HepG2 (cell line): Measurements from ENCODE around the gene UBALD1. TPM values are rescaled to one million over a fixed set of nuclear protein-coding genes. Genes with fewer than 3 reads are reported as not detected.
A peak's percentile ranks its signal among the peaks of the same experiment; 100 is the strongest.

ENCODE experiments used
- CENPX ChIP-seq: sonication (generic); formaldehyde crosslinking; IDR thresholded peaks from 2 replicates; pipeline ENCODE4 v1.9.0; 2021; ENCODE audit warnings: mild to moderate bottlenecking, missing genetic modification reagents, moderate library complexity
- CHD2 ChIP-seq: IDR thresholded peaks from 2 replicates; pipeline ENCODE4 v1.6.1; 2011; ENCODE audit warnings: low read depth, low read length, improper control_type of control experiment
- FIP1L1 ChIP-seq: fragments of 200-400 bp; formaldehyde crosslinking; IDR thresholded peaks from 2 replicates; pipeline ENCODE4 v1.6.1; 2018; ENCODE audit warnings: low read depth, mild to moderate bottlenecking, low read length, moderate library complexity, borderline replicate concordance; ENCODE audit not compliant: insufficient read depth
- FOXK1 ChIP-seq: sonication (generic); formaldehyde crosslinking; IDR thresholded peaks from 2 replicates; pipeline ENCODE4 v1.4.0; 2020; ENCODE audit warnings: low read depth, missing genetic modification reagents, borderline replicate concordance
- KDM1A ChIP-seq: IDR thresholded peaks from 2 replicates; pipeline ENCODE4 v1.6.1; 2016; ENCODE audit warnings: missing compliant biosample characterization
- MATR3 ChIP-seq: sonication (generic); formaldehyde crosslinking; IDR thresholded peaks from 2 replicates; pipeline ENCODE4 v1.4.0; 2020; ENCODE audit warnings: missing genetic modification reagents
- PCBP2 ChIP-seq: fragments of 200-400 bp; formaldehyde crosslinking; optimal IDR thresholded peaks from 2 replicates; pipeline ENCODE3; 2018; ENCODE audit warnings: low read length, low read depth; ENCODE audit not compliant: poor library complexity, severe bottlenecking
- RAD21 ChIP-seq: fragments of 450-650 bp; formaldehyde crosslinking; IDR thresholded peaks from 2 replicates; pipeline ENCODE4 v1.5.0; 2020; ENCODE audit warnings: mild to moderate bottlenecking
- SIN3A ChIP-seq: IDR thresholded peaks from 2 replicates; pipeline ENCODE4 v1.6.1; 2011; ENCODE audit warnings: low read depth, mild to moderate bottlenecking, control low read depth, low read length, borderline replicate concordance
- TBX2 ChIP-seq: sonication (generic); formaldehyde crosslinking; IDR thresholded peaks from 2 replicates; pipeline ENCODE4 v1.5.0; 2020; ENCODE audit warnings: missing genetic modification reagents, mild to moderate bottlenecking, borderline replicate concordance
- ZKSCAN8 ChIP-seq: IDR thresholded peaks from 2 replicates; pipeline ENCODE4 v1.6.1; 2016; ENCODE audit warnings: borderline replicate concordance, missing genetic modification reagents, missing compliant biosample characterization
- ZNF567 ChIP-seq: sonication (generic); formaldehyde crosslinking; IDR thresholded peaks from 2 replicates; pipeline ENCODE4 v1.8.1; 2023; ENCODE audit warnings: mild to moderate bottlenecking, missing genetic modification reagents, borderline replicate concordance
- ZNF879 ChIP-seq: sonication (generic); formaldehyde crosslinking; IDR thresholded peaks from 2 replicates; pipeline ENCODE4 v1.8.1; 2023; ENCODE audit warnings: missing genetic modification reagents
- polyA plus RNA-seq, 8 experiments: library from polyadenylated mRNA; depleted of rRNA in 3 of 8; stranded (reverse) in 7 of 8; unstranded in 1 of 8; fragments of >200 nt; fragmentation: Illumina TruSeq in 4 of 8; extraction: Trizol in 4 of 8; gene quantifications; 2 replicates each; pipeline versions ENCODE4 v1.2.1 to v1.2.3, GENCODE V29; 2011 to 2016; ENCODE audit warnings: low read depth in 4 of 8, missing spikeins in 1 of 8, mixed read lengths in 1 of 8; ENCODE audit not compliant: insufficient read depth in 1 of 8
- total RNA-seq, 5 experiments: library from RNA; depleted of rRNA; stranded (reverse); fragments of >200 nt; fragmentation: Illumina TruSeq; extraction: Trizol; gene quantifications; 2 replicates each; pipeline ENCODE4 v1.2.3, GENCODE V29; 2016; ENCODE audit warnings: low read depth in 1 of 5
- TF ChIP-seq, protein P1 (sequence below): sonication (generic); formaldehyde crosslinking; IDR thresholded peaks from 2 replicates; pipeline ENCODE4 v1.4.0; 2020; ENCODE audit warnings: mild to moderate bottlenecking, missing genetic modification reagents
- TF ChIP-seq, protein P2 (sequence below): sonication (generic); formaldehyde crosslinking; IDR thresholded peaks from 2 replicates; pipeline ENCODE4 v1.4.0; 2020; ENCODE audit warnings: low read depth, mild to moderate bottlenecking, missing genetic modification reagents
- TF ChIP-seq, protein P3 (sequence below): sonication (generic); formaldehyde crosslinking; IDR thresholded peaks from 2 replicates; pipeline ENCODE4 v1.8.0; 2023; ENCODE audit warnings: mild to moderate bottlenecking, missing genetic modification reagents
- TF ChIP-seq, protein P4 (sequence below): sonication (generic); formaldehyde crosslinking; IDR thresholded peaks from 2 replicates; pipeline ENCODE4 v1.5.1; 2020; ENCODE audit warnings: missing genetic modification reagents, mild to moderate bottlenecking, borderline replicate concordance
- TF ChIP-seq, protein P5 (sequence below): sonication (generic); formaldehyde crosslinking; IDR thresholded peaks from 2 replicates; pipeline ENCODE4 v1.9.0; 2021; ENCODE audit warnings: missing genetic modification reagents, mild to moderate bottlenecking, borderline replicate concordance

UBALD1 gene
- total and polyA plus RNA-seq, 2 of the 13 experiments (the other 11 are each of a cell fraction or from before 2014, with no cell fraction given): 6.8 to 12.3 TPM

DNA sequence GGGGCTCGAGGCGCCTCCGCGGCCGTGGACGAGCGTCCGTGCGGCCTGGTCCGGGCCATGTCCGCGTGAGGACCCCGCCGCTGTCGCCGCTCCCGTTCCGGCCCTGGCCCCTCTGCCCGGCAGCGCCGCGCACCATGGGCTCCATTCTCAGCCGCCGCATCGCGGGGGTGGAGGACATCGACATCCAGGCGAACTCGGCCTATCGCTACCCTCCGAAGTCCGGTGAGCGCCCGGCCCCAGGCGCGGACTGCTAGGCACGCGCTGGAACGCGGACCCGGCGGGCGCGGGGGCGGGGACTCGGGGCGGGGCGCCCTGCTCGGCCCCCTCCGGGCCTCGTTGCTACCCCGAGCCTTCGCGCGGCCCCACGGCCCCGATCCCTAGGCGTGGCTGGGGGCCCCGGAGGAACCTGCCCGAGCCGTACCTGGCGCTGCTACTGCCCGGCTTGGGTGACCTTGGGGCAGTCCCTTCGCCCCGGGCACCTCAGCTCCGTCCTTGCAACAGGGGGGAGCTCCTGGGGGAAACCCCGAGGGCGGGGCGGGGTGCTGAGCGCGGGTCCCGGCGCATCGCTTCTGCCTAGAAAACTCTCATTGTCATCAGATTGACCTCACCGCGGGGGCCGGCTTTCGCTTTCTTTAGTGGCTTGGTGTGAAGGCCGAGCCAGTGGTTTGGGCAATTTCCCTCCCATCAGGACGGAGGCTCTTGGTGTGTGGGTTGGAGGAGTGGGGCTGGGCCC lies 10.3 kb upstream of the UBALD1 start (continued):
- TF ChIP-seq, protein P1, sequence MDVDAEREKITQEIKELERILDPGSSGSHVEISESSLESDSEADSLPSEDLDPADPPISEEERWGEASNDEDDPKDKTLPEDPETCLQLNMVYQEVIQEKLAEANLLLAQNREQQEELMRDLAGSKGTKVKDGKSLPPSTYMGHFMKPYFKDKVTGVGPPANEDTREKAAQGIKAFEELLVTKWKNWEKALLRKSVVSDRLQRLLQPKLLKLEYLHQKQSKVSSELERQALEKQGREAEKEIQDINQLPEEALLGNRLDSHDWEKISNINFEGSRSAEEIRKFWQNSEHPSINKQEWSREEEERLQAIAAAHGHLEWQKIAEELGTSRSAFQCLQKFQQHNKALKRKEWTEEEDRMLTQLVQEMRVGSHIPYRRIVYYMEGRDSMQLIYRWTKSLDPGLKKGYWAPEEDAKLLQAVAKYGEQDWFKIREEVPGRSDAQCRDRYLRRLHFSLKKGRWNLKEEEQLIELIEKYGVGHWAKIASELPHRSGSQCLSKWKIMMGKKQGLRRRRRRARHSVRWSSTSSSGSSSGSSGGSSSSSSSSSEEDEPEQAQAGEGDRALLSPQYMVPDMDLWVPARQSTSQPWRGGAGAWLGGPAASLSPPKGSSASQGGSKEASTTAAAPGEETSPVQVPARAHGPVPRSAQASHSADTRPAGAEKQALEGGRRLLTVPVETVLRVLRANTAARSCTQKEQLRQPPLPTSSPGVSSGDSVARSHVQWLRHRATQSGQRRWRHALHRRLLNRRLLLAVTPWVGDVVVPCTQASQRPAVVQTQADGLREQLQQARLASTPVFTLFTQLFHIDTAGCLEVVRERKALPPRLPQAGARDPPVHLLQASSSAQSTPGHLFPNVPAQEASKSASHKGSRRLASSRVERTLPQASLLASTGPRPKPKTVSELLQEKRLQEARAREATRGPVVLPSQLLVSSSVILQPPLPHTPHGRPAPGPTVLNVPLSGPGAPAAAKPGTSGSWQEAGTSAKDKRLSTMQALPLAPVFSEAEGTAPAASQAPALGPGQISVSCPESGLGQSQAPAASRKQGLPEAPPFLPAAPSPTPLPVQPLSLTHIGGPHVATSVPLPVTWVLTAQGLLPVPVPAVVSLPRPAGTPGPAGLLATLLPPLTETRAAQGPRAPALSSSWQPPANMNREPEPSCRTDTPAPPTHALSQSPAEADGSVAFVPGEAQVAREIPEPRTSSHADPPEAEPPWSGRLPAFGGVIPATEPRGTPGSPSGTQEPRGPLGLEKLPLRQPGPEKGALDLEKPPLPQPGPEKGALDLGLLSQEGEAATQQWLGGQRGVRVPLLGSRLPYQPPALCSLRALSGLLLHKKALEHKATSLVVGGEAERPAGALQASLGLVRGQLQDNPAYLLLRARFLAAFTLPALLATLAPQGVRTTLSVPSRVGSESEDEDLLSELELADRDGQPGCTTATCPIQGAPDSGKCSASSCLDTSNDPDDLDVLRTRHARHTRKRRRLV (CRISPR knock-in tag): no peak
- TF ChIP-seq ZNF567 (CRISPR knock-in tag) (no peak), KDM1A (CRISPR knock-in tag) (no peak), ZKSCAN8 (CRISPR knock-in tag) (no peak), CENPX (CRISPR knock-in tag) (no peak), FIP1L1 (no peak), MATR3 (CRISPR knock-in tag) (no peak), TBX2 (no peak), ZNF879 (CRISPR knock-in tag) (no peak; the same call in 1 of the 2 replicates), RAD21 (0 out of 2 replicates have a peak, but pooled peaks have one; percentile 15), FOXK1 (CRISPR knock-in tag) (no peak), CHD2 (no peak), SIN3A (peak; percentile 84; the same call in 1 of the 2 replicates), PCBP2 (no peak)
- TF ChIP-seq, protein P2, sequence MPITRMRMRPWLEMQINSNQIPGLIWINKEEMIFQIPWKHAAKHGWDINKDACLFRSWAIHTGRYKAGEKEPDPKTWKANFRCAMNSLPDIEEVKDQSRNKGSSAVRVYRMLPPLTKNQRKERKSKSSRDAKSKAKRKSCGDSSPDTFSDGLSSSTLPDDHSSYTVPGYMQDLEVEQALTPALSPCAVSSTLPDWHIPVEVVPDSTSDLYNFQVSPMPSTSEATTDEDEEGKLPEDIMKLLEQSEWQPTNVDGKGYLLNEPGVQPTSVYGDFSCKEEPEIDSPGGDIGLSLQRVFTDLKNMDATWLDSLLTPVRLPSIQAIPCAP (CRISPR knock-in tag): 0 out of 2 replicates have a peak, but pooled peaks have one; percentile 43
- TF ChIP-seq, protein P3, sequence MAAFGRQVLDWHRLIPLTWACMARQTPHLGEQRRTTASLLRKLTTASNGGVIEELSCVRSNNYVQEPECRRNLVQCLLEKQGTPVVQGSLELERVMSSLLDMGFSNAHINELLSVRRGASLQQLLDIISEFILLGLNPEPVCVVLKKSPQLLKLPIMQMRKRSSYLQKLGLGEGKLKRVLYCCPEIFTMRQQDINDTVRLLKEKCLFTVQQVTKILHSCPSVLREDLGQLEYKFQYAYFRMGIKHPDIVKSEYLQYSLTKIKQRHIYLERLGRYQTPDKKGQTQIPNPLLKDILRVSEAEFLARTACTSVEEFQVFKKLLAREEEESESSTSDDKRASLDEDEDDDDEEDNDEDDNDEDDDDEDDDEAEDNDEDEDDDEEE (CRISPR knock-in tag): no peak
- TF ChIP-seq, protein P4, sequence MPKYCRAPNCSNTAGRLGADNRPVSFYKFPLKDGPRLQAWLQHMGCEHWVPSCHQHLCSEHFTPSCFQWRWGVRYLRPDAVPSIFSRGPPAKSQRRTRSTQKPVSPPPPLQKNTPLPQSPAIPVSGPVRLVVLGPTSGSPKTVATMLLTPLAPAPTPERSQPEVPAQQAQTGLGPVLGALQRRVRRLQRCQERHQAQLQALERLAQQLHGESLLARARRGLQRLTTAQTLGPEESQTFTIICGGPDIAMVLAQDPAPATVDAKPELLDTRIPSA (CRISPR knock-in tag): no peak
- TF ChIP-seq, protein P5, sequence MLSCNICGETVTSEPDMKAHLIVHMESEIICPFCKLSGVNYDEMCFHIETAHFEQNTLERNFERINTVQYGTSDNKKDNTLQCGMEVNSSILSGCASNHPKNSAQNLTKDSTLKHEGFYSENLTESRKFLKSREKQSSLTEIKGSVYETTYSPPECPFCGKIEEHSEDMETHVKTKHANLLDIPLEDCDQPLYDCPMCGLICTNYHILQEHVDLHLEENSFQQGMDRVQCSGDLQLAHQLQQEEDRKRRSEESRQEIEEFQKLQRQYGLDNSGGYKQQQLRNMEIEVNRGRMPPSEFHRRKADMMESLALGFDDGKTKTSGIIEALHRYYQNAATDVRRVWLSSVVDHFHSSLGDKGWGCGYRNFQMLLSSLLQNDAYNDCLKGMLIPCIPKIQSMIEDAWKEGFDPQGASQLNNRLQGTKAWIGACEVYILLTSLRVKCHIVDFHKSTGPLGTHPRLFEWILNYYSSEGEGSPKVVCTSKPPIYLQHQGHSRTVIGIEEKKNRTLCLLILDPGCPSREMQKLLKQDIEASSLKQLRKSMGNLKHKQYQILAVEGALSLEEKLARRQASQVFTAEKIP (CRISPR knock-in tag): no peak
